A549 (cell line): ENCODE measurements around the gene ST3GAL5.
"Not testable (repeated sequence)": the region's sequence is repeated elsewhere in the genome, so short reads cannot be mapped to it uniquely, and the experiment has no call there.

Source experiments
- CTCF ChIP-seq: fragments of >200 bp; sonication (Bioruptor Twin); formaldehyde crosslinking; IDR thresholded peaks from 3 replicates; pipeline ENCODE4 v1.5.1; 2016
- POLR2A ChIP-seq: IDR thresholded peaks from 2 replicates; pipeline ENCODE4 v1.6.1; 2012; ENCODE audit warnings: mild to moderate bottlenecking, low read length
- REST ChIP-seq: fragments of 200-600 bp; sonication (generic); IDR thresholded peaks from 2 replicates; pipeline ENCODE4 v1.6.1; 2016; ENCODE audit warnings: antibody characterized with exemption, mild to moderate bottlenecking, moderate library complexity

- not testable (repeated sequence) for TF ChIP-seq CTCF, REST, POLR2A
Measured at GRCh38 chr2:85931151-85931550, 42.4 kb upstream of the ST3GAL5 start.
